GM21576 (cell line): Measurements from ENCODE around the gene DYNLT2.

Source experiments
- ATAC-seq: cut with Tn5 transposase; IDR thresholded peaks from one replicate; pipeline ENCODE4 v1.9.1; 2021; ENCODE audit warnings: mild to moderate bottlenecking, moderate library complexity; ENCODE audit not compliant: unreplicated experiment

DYNLT2 gene

DNA sequence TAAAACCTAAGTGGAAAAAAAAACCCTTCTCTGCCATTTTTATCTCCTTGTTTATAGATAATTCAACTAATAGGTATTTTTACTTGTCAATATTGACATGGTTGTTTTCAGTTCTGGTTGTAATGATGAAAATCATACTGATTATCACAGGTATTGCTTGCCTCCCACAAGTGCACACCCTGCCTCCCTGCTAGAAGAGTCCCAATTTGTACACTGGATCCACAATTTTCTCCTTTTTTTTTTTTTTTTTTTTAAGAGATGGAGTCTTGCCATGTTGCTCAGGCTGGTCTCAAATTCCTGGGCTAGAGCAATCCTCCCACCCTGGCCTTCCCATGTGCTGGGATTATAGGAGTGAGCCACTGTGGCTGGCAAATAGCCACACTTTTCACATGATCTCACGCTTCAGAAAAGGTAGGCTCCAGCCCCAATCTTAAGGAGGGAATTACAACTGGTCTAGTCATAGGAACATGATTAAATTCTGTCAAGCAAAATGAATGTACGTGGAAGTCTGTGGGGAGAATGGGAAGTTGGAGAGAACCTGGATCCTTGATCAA, 12.3 kb downstream of the DYNLT2 start:
- no peak for ATAC-seq

DNA sequence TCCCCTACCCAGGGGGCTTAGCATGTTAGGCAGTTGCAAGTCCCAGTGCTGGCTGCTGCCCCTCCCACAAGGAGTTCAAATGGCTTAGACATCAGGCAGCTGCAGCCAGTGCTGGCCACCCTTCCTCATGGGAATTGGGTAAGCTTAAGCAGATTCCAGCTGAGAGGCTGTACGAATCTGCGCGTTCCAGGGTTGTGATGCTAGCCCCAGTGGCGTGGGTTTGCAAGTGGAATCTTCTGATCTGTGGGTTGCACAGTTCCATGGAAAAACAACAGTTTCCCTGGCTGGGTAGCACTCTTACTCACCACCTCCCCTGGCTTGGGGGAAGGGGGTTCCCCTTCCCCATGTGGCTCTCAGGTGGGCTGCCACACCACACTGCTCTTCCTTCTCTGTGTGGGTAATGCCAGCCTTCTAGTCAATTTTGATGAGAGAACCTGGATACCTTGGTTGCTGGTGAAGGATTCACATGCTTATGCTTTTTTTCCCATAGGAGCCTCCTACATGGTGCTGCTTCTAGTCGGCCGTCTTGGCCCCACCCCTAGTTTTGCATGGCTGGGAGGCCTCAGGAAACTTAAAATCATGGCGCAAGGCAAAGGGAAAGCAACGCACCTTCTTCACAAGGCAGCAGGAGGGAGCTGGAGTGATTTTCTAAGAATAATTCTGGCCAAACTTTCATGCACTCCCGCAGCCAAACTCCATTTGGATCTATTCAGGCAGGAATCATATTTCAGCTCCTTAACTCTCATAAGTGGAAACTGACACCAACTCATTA, 13.0 kb downstream of the DYNLT2 start:
- no peak for ATAC-seq

DNA sequence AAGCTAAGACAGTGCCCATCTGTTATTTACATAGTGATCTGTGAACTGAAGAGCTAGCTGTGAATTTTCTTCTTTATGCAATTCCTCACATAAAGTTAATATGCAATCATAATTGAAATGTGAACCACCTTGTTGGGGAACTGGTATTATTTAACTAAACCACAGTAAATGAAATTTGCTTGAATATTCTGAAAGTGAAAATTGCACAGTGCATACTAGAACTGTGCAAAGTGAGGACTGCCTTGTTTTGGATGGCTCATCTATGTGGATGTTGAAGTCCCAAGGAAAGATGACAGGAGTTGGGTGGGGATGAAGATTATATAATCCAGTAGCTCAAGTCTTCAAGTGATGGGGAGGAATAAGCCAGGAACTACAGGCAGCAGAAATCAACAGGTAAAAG, 21.4 kb downstream of the DYNLT2 start:
- ATAC-seq = no peak

DNA sequence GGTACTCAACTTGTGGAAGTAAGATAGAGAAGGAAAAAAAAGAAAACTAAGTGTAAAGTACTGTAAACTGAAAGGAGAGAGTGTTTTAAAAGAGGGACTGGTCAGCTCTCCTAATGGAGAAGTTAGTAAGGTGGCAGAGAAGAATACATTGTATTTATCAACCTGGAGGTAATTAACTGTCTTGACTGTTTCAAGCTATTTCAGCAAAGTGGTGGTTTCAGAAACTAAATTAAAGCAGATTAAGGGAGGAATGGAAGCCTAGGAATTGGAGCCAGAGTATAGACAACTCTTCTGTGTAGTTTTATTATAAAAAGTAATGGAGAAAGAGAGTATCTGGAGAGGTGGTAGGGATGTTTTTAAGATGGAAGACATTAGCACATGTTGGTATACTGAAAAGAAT, 24.4 kb downstream of the DYNLT2 start:
- ATAC-seq = no peak

DNA sequence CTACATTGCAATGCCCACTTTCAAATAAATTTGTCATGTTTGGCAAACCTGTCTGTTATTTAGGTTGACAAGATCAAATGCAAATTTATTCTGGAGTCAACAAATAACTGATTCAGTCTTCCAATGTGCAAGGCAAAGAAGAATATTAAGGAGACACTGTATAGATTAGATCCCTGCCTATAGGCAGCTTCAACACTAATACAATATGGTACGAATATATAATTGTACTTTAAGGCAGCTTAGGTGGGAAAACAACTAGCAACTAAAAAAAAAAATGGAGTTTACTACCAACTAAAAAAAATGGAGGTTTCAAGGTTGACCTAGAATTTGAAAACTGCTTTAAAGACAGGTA, 25.3 kb downstream of the DYNLT2 start:
- ATAC-seq = no peak

DNA sequence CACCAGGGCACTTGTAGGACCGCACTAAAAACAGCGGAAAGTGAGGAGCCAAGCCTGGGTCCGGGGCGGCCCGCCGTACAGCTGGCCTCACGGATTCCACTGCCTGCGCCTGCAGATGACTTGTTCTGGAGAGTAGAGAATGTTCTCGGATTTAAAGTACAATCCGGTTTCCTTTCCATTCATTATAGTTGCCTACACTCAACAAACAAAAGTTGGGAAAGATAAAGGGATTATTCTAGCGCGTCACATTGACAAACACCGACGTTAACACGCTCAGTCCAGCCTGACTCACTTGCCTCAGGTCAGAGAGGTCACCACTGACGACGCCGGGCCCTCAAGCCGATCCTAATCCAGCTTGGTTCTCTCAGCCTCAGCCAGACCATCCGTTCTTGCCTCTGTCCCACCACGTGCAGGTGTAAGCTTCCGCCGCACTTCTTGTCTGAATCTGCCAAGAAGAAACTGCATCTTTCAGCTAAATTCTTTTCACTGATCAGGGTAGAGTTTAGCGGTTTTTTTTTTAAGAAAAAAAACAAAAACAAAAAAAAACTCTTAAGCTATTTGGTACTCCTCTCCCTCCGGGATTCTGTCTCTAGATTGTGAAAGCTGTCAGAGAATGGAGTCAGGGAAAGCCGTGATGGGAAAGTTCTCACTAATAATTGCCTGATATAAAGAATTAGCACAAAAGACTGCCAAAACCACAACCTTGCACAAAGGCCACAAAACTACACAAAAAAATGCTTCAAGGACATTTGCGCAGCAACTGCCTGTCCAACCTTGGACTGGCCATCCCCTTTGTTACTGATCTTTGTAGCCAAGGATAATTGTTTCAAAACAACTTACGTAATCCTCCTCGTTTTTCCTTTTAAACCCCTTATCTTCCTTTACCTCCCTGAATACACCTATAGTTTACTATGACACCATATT, 26.0 kb downstream of the DYNLT2 start:
- ATAC-seq = no peak

DNA sequence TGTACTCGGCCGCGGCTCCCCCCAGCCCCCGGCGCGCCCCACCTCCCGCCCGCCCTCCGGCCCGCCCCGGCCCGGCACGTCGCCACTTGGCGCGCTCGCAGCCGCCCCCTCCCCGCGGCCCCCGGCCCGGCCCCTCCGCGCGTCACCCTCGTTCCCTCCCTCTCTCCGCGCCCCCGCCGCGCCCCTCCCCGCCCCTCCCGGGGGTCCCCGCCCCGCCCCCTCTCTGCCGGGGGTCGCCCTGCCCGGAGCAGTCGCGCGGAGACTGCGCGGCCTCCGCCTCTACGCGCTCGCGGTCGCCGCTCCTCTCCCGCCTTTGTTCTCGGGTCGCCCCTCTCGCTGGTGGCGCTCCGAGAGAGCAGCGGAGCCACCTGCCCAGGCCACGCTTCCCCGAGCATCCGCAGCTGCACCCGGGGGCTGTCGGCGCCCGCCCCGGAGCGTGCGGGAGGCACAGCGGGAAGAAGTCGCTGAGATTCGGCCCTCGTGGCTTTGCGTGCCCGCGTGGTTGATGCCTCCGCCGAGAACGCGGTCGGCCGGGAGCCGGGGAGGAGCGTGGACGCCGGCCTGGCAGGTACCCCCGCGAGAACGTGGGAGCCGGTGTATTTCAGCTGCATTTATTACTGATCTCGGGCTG, 26.8 kb downstream of the DYNLT2 start, which contains the start of gene PHF10:
Gene PHF10, minus strand, starts transcription at position 7 of the 631 bp plus-strand sequence. CDS start 569 bp downstream, outside the sequence.
- peak; percentile 37 for ATAC-seq

DNA sequence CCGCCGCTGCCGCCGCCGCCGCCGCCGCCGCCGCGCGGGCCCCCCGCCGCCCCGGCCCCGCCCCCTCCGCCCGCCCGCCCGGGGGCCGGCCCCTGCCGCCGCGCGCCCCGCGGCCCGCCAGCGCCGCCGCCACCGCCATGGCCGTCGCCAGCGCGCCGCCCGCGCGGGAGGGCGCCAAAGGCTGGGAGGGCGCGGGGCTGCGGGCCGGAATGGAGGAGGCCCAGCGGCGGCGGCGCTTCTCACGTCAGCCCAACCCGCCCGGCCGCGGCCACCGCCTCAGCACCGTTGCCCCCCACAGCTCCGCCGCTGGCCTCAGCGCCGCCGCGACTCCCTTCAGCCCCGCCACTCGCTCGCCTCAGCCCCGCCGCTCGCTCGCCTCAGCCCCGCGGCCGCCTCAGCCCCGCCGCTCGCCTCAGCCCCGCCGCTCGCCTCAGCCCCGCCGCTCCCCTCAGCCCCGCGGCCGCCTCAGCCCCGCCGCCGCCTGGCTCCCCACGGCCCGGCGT, 27.3 kb downstream of the DYNLT2 start:
- ATAC-seq = peak; percentile 38

DNA sequence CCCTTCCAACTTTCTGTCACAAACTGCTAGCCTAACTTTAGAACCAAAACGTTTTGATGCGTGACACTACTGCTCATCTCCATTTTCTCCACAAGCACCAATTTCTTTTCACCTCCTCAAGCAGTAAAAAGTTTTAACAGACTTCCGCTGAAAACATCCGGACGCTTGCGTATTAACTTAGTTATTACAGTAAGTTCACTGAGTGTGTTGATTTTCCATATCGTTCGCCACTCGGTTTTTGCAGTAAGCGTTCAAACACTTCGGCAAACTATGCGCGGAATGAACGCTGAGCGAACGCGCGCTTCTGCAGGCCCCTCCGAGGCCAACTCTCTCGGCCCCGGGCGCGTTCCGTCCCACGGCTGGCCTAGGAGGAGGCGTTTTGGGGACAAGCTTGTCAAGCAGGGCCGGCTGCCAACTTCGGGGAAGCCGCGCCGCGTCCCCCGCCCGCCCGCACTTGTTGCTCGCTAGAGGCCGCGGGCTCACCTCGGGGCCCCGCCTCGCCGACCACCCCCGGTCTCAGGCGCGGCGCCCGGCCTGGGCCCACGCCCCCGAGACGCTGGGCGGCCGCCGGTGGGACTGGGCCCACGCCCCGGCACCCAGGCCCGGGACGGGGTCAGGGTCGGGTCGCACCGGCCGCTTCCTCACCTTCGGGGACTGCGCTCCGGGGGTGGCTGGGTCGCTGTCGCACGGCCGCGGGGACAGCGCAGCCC, 28.0 kb downstream of the DYNLT2 start:
- ATAC-seq = peak; percentile 35

DNA sequence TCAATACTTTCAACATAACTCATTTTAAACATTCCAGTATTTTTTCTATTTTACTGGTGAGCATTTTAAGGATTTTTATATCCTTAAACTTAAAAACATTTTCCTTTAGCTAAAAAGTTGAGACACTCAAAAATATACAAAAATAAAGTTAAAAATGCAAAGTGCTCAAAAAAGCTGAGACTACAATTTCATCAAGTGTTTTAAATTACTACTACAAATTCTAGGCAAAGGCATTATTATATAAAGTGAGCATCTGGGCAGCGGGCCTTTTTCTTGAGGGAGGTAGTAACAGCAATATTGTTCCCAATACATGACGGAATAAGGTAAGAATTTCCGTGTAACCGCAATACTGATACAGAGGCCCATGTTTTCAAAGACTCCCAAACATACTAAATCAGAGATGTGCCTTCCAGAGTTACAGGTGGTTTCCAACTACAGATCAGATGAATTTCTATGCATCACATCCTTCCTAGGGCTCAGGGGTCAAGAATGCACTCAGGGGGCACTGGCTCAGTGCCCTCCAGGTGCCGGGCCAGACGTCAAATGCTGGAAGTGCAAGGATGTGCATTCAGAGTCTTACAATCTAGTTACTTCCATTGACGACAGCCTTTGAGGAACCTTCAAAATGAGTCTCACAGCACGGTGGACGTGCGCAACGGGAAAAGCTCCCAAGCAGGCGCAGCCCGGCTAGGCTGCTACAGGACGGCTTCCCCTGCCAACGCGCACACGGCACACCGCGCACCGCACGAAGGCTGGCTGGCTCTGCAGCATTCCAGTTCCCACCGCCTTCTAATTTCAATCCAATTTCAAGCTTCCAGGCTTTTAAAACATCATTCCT, 28.8 kb downstream of the DYNLT2 start:
- ATAC-seq = peak; percentile 29

DNA sequence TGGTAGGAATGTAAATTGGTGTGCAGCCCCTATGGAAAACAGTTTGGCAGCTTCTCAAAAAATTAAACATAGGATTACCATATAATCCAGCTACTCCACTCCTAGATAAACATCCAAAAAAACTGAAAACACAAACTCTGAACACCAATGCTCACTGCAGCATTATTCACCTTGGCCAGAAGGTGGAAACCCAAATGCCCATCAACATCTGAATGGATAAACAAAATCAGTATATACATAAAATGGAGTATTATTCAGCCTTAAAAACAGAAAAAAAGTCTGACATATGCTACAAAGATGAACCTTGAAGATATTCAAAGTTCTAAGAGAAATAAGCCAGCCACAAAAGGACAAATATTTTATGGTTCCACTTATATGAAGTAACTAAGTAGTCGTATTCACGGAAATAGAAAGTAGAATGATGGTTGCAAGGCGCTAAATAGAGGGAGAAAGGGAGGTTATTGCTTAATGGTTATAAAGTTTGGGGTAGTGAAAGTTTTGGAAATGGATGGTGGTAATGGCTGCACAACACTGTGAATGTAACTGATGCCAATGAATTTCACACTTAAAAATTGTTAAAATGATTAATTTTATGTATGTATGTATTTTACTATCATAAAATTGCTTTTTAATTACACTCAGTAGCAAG, 31.0 kb downstream of the DYNLT2 start:
- ATAC-seq = no peak

DNA sequence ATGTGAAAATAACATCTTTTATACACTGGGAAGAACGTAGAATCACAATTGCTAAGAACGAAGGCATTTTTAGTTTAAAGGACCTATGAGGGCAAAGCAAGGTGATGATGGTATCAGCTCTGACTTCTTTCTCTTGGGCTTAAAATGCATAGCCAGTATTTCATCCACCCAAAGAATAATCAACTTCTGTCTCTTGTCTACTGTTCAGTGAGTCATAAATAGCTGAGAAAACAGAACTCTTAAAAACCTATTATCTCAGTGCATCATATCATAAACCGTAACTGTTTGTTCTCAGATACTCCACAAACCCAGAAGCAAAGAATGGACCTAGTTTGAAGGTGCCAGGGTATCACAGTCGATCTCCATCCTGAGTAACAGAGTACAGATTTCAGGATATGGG, 32.3 kb downstream of the DYNLT2 start:
- no peak for ATAC-seq

DNA sequence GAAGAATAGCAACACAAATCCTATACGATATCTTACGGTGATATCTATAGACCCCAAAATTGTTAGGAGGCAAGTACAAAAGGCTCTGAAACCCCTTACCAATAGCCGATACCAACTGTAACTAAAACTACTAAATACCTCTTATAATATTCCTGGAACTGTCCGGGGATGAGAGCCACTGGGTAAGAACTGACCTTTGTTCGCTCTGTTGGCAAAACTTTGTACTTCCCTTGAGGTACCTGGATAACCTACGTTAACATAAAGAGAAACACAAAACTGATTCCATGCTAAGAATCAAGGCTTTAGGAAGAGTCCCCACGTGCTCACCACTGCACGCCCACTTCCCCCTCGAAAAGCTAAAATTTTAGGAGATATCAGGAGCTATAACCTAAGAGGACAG, 36.8 kb downstream of the DYNLT2 start:
- ATAC-seq = no peak

DNA sequence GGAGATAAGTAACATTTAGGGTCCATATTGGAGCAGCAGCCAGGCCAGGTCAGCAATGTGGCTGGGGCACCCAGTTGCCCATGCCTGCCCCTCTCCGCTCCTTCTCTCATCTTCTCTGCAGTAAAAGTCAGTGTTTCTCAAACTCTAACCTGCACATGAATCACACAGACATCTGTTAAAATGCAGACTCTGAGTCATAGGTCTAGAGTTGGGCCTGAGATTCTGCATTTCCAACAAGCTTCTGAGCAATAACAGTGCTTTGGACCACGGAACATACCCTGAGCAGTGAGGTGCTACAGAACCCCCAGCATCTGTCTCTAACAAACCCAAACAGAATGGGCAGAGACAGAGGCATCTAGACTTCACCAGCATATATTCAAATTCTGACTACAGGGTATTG, 37.2 kb downstream of the DYNLT2 start:
- ATAC-seq = no peak

DNA sequence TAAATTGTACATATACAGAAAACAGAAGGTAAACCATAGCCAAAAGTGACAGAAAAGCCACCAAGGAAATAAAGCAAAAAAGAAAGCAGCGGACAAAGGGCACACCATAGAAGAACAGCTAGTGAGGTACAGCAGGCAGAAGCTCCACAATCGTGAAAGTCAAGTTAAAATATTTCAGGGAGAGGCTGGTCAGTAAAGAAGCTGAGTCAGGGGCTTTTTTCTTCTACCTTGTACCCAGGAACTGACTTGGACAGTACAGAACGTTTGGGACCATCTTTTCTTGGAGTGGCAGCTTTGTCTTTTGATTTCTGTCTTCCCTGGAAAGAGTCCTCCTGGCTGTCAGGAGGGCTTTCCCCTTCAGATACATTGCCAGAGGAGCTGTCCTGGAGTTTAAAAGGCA, 41.4 kb downstream of the DYNLT2 start:
- ATAC-seq = no peak

DNA sequence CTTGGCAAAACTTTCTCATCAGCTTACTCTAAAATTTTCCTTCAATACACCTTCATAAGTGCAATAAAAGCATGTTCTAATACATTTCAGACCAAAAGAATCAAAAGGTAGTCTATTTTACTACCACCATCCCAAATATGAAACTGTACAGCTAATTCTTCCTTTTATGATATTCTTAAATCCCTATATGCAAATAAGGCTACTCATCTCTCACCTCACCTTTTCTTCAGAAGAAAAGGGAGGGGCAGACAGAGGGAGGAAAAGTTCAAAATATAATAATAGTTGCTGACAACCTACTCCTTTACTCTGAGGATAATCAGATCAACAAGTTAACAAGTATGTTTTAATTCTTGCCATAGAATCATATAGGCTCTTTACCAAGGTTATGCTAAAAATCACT, 42.1 kb downstream of the DYNLT2 start:
- peak; percentile 52 for ATAC-seq

DNA sequence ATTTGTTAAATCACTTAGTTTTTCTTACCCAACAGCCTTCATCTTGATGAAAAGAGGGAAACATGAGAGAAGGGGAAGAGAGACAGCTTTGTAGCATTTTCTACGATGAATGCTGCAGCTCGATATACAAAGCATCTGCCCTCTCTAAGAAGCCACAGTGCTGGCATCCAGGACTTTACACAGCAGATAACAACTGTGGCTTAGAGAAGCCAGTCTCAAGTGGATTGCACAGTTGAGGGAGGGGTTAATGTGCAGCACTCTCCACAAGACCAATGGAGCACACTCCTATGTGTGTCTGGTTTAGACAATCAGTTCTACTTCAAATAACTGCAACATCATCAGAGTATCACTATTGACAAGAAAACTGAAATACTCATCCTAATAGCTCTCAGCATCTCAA, 43.6 kb downstream of the DYNLT2 start:
- no peak for ATAC-seq

DNA sequence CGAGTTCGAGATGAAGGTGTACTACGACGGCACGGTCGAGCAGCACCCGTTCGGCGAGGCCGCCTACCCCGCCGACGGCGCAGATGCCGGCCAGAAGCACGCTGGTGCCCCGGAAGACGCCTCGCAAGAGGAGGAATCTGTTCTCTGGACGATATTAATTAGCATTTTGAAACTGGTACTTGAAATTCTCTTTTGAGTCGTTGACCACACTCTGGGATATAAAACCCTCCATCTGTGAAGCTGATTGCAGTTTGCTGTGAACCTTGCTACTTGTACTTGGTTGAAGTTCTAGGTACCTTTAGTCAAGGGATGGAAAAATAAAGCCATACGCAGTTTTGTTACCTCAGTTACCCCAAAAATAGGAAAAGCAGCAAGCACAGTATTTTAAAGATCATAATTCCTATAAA, 48.5 kb downstream of the DYNLT2 start:
- ATAC-seq = peak; percentile 8
